Ovary (tissue), 9 donors: ENCODE data around the gene POTEM. TPM values are rescaled to one million over a fixed set of nuclear protein-coding genes. Genes with fewer than 3 reads are reported as not detected.
"Not testable (repeated sequence)": the region's sequence is repeated elsewhere in the genome, so short reads cannot be mapped to it uniquely, and the experiment has no call there.

Source experiments
- DNase-seq, 5 donors: peaks; one replicate each; pipeline ENCODE4 v3.0.0-alpha.2; 2019 to 2020
- H3K27ac ChIP-seq, 2 donors: fragments of 200-600 bp; one replicate each; pipeline versions ENCODE4 v1.5.1 to v1.8.0; 2019 to 2022
- H3K27me3 ChIP-seq: fragments of 200-600 bp; one replicate; pipeline ENCODE4 v1.8.0; 2022
- H3K36me3 ChIP-seq: fragments of 200-600 bp; sonication (generic); one replicate; pipeline ENCODE4 v1.5.1; 2019
- H3K4me1 ChIP-seq: one replicate; pipeline ENCODE4 v1.8.1; 2013; ENCODE audit warnings: mild to moderate bottlenecking, moderate library complexity; ENCODE audit not compliant: insufficient read depth
- H3K4me3 ChIP-seq: fragments of 200-600 bp; sonication (generic); one replicate; pipeline ENCODE4 v1.5.1; 2017
- H3K9me3 ChIP-seq, 2 donors: fragments of 200-600 bp in 1 of 2; sonication (generic) in 1 of 2; one replicate each; pipeline versions ENCODE4 v1.5.1 to v1.8.1; 2013 to 2019; ENCODE audit warnings: mild to moderate bottlenecking in 1 of 2, moderate library complexity in 1 of 2
- WGBS, 3 donors: extraction: QIAGEN DNeasy Blood & Tissue Kit in 1 of 3; methylation state at CpG; one replicate each; pipeline versions ENCODE4 v1.1.5 to v1.1.7; 2013 to 2017; 5-methylcytosine and 5-hydroxymethylcytosine counted together
- intact Hi-C, 4 donors: fragments of 100-400 bp; cut with DNase I; formaldehyde crosslinking; loops; one replicate each; pipeline versions ENCODE4 v1.11.0 to v1.15.1; 2022 to 2023
- polyA plus RNA-seq, 2 donors: library from polyadenylated mRNA; stranded (reverse); fragments of 200-250 nt in 1 of 2; fragments of 350-450 nt in 1 of 2; fragmentation: Illumina TruSeq in 1 of 2; extraction: RNeasy Lipid Tissue Mini Kit (QIAGEN cat#74804) in 1 of 2; gene quantifications; one replicate each; pipeline ENCODE4 v1.2.3, GENCODE V29; 2013 to 2014
- small RNA-seq: library from RNA; depleted of rRNA; stranded (forward); fragments of <200 nt; gene quantifications from one replicate; pipeline ENCODE3, GENCODE V24; 2016
- total RNA-seq, 7 donors: library from RNA; depleted of rRNA in 2 of 7; stranded (reverse); fragments of >200 nt in 2 of 7; fragmentation: NEBNext Ultra II Directional in 3 of 7; extraction: Animal tissue kit (Norgen Biotek cat#: 25700) in 3 of 7; gene quantifications; one replicate each; pipeline versions ENCODE4 v1.1.0 to v1.2.4, GENCODE V29; 2016 to 2023
- donor health status: DM: no; HTN: no; CAD: no; lungs with moderate emphysema.
- donor health status: DM: no; HTN: no; CAD: no.
- donor health status: Bipolar disorder and iron deficiency.
- donor health status: DM: yes; HTN: yes; CAD: no.
- donor health status: DM: no; HTN: no; CAD: no.
- donor health status: DM: yes; HTN: yes; CAD: no.

The POTEM gene
- total and polyA plus RNA-seq, 9 donors, result not detected

GRCh38 chr14:19038785-19039184 lies 71.6 kb downstream of the POTEM start:
- not testable (repeated sequence) for H3K9me3 ChIP-seq

GRCh38 chr14:19043384-19043783 lies 76.2 kb downstream of the POTEM start:
- intact Hi-C loops, H3K27me3 ChIP-seq, H3K4me1 ChIP-seq, H3K4me3 ChIP-seq, DNase-seq, H3K9me3 ChIP-seq, H3K27ac ChIP-seq, H3K36me3 ChIP-seq: not testable (repeated sequence)
- 51 to 65% (median 64%) methylated on average over 2 of the region's 2 CpGs for WGBS, 3 donors

More at GRCh38 chr14:19038785-19039184, 71.6 kb downstream of the POTEM start:
- H3K4me3 ChIP-seq, H3K4me1 ChIP-seq, DNase-seq, H3K27me3 ChIP-seq, intact Hi-C loops, H3K27ac ChIP-seq, H3K36me3 ChIP-seq: not testable (repeated sequence)
- WGBS, 3 donors, result no CpG with 5 or more reads among the region's 15 CpGs

Small RNA genes lying within 50 kb of the gene (small RNA-seq; reads per million reads assigned to genes)
- not detected for gene RNU6-1239P
